ENCODE data around the gene HOXB7. TPM values are rescaled to one million over a fixed set of nuclear protein-coding genes. Genes with fewer than 3 reads are reported as not detected.

HOXB7 gene
- total RNA-seq, 1 donor from 2014 or later: not detected

- H3K4me1 Mint-ChIP-seq (ENCODE audit: unreplicated experiment): peaks cover 5% of the 10 kb centered on the region
- H3K27me3 Mint-ChIP-seq (ENCODE audit: unreplicated experiment): peaks cover 84% of the 10 kb centered on the region
- no peaks in the 10 kb centered on the region for H3K9me3 Mint-ChIP-seq (ENCODE audit: unreplicated experiment)
- peak overlapping the region; percentile 62 for H3K4me3 Mint-ChIP-seq (ENCODE audit: unreplicated experiment)
- no peak for DNase-seq (ENCODE audit: extremely low spot score, unreplicated experiment)
- peaks cover 2% of the 10 kb centered on the region for H3K36me3 Mint-ChIP-seq (ENCODE audit: unreplicated experiment)
- no peak for TF ChIP-seq CTCF (IDR thresholded peaks at IDR 0.05)
- no peak overlapping the region for H3K27ac Mint-ChIP-seq (ENCODE audit: unreplicated experiment)
Observed at GRCh38 chr17:48624544-48625494, 14.0 kb upstream of the HOXB7 start.

- Mint-ChIP-seq H3K27ac (ENCODE audit: unreplicated experiment) (no peak overlapping the region), H3K4me3 (ENCODE audit: unreplicated experiment) (no peak overlapping the region), H3K4me1 (ENCODE audit: unreplicated experiment) (peaks cover 9% of the 10 kb centered on the region), H3K27me3 (ENCODE audit: unreplicated experiment) (peaks cover 82% of the 10 kb centered on the region), H3K9me3 (ENCODE audit: unreplicated experiment) (no peaks in the 10 kb centered on the region), H3K36me3 (ENCODE audit: unreplicated experiment) (peaks cover 2% of the 10 kb centered on the region)
- no peak for TF ChIP-seq CTCF (IDR thresholded peaks at IDR 0.05)
- no peak for DNase-seq (ENCODE audit: extremely low spot score, unreplicated experiment)
Observed at GRCh38 chr17:48624118-48624517, 13.3 kb upstream of the HOXB7 start.

GRCh38 chr17:48623583-48623982, 12.8 kb upstream of the HOXB7 start:
- DNase-seq (ENCODE audit: extremely low spot score, unreplicated experiment): no peak
- TF ChIP-seq CTCF (IDR thresholded peaks at IDR 0.05): no peak

GRCh38 chr17:48622857-48623256, 12.0 kb upstream of the HOXB7 start:
- Mint-ChIP-seq H3K4me1 (ENCODE audit: unreplicated experiment) (peaks cover 16% of the 10 kb centered on the region), H3K4me3 (ENCODE audit: unreplicated experiment) (no peak overlapping the region), H3K27ac (ENCODE audit: unreplicated experiment) (no peak overlapping the region), H3K36me3 (ENCODE audit: unreplicated experiment) (peaks cover 2% of the 10 kb centered on the region), H3K27me3 (ENCODE audit: unreplicated experiment) (peaks cover 81% of the 10 kb centered on the region), H3K9me3 (ENCODE audit: unreplicated experiment) (no peaks in the 10 kb centered on the region)
- DNase-seq (ENCODE audit: extremely low spot score, unreplicated experiment): no peak
- TF ChIP-seq CTCF (IDR thresholded peaks at IDR 0.05): no peak

More at GRCh38 chr17:48623583-48623982, 12.8 kb upstream of the HOXB7 start:
- H3K4me1 Mint-ChIP-seq (ENCODE audit: unreplicated experiment): peaks cover 11% of the 10 kb centered on the region
- H3K27me3 Mint-ChIP-seq (ENCODE audit: unreplicated experiment): peaks cover 82% of the 10 kb centered on the region
- H3K4me3 Mint-ChIP-seq (ENCODE audit: unreplicated experiment): no peak overlapping the region
- H3K36me3 Mint-ChIP-seq (ENCODE audit: unreplicated experiment): peaks cover 2% of the 10 kb centered on the region
- no peak overlapping the region for H3K27ac Mint-ChIP-seq (ENCODE audit: unreplicated experiment)
- H3K9me3 Mint-ChIP-seq (ENCODE audit: unreplicated experiment): no peaks in the 10 kb centered on the region

Measured in osteocyte (in vitro differentiated cells).